GM21723 (cell line): Measurements from ENCODE around the gene APCDD1.
A peak's percentile ranks its signal among the peaks of the same experiment; 100 is the strongest.

ENCODE experiments used
- ATAC-seq: cut with Tn5 transposase; IDR thresholded peaks from one replicate; pipeline ENCODE4 v1.9.1; 2021; ENCODE audit warnings: mild to moderate bottlenecking, moderate library complexity; ENCODE audit not compliant: unreplicated experiment

Gene APCDD1

GRCh38 chr18:10431680-10432079 lies 22.8 kb upstream of the APCDD1 start:
- ATAC-seq = no peak

GRCh38 chr18:10432781-10433180 lies 21.7 kb upstream of the APCDD1 start:
- no peak for ATAC-seq

DNA sequence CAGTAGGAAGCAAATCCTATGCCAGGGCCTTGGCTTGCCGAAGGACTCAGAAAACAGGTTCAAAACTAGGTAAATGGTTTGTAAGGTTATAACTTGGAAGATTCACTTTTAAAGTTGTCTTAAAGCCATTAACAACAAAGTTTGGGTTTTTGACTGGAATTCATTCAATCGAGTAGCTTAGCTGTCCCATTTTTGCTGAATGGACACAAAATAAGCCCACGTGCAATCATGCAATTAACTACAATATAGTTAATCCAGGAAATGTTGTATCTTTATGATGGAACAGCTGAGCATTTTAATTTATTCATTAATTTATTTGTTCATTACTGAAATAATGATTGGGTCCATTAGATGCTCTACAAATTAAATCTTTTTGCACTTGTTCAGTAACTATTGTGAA lies 18.3 kb upstream of the APCDD1 start:
- no peak for ATAC-seq

- ATAC-seq = peak; percentile 66
Observed at GRCh38 chr18:10437837-10438236, 16.6 kb upstream of the APCDD1 start.

- ATAC-seq = no peak
Observed at GRCh38 chr18:10439898-10440297, 14.5 kb upstream of the APCDD1 start.

GRCh38 chr18:10440884-10441283 lies 13.6 kb upstream of the APCDD1 start:
- no peak for ATAC-seq

GRCh38 chr18:10441472-10441871 lies 13.0 kb upstream of the APCDD1 start:
- no peak for ATAC-seq

GRCh38 chr18:10442551-10442971 lies 11.9 kb upstream of the APCDD1 start:
- ATAC-seq = no peak

DNA sequence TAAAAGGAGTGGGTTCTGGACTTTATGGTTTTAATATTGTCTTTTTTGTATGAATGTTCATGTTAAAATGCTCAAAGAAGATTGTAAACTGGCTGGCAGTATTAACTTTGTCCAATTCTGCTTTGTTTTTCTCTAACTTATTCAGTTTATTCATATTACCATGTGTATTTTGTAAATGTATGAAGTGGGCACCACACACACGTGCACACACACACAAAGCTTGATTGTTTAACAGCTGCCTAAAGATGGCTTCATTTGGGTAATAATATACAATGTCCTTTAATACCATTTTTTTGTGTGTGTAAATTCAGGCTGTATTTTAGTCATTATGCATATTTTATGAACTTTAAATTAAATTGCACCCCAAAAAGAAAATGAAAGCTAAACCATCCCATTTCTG lies 11.4 kb upstream of the APCDD1 start:
- no peak for ATAC-seq

GRCh38 chr18:10444314-10445006 lies 10.0 kb upstream of the APCDD1 start:
- no peak for ATAC-seq

DNA sequence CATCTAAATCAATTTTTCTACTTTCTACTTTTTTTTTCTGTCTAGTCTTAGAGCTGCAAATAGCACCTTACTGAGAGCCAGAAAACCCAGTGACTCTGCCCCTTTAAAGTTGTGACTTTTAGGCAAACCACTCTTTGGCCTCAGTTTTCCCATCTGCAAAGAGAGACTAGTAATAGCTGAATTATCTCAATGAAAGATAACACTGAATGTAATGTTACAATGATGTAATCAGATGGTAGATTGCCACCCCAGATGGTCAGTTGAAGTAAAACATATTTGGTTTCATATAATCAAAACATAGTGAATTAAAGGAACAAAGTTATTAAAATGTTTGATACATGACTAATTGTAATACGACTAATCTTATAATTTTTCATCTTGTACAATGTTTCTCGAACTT lies 5.0 kb upstream of the APCDD1 start:
- no peak for ATAC-seq

- no peak for ATAC-seq
Observed at GRCh38 chr18:10450986-10451385, 3.4 kb upstream of the APCDD1 start.

DNA sequence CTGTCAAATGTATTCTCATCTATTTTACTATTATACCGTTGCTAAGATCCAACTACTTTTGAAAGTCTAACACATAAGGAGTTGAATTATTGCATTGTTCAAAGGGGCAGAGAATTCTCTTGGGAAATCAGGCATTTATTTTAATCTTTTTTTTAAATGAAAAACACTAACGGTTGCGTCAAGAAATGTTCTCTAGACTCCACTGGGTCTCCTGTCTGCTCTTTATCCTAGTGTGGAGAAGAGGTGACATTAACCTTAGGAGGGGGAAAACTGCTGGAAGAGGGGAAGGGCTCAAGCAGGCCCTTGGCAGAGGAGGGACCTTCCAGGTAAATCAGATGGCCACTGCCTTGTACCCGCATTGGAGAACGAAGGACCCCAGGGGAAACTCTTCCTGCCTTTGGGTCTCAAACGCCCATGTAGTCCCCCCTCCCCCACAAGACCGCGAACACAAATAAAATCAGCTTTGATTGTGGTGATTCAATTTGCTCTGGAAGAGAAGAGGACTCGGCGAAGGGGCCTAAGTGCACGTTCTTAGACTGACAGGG lies 1.1 kb upstream of the APCDD1 start:
- ATAC-seq = no peak

DNA sequence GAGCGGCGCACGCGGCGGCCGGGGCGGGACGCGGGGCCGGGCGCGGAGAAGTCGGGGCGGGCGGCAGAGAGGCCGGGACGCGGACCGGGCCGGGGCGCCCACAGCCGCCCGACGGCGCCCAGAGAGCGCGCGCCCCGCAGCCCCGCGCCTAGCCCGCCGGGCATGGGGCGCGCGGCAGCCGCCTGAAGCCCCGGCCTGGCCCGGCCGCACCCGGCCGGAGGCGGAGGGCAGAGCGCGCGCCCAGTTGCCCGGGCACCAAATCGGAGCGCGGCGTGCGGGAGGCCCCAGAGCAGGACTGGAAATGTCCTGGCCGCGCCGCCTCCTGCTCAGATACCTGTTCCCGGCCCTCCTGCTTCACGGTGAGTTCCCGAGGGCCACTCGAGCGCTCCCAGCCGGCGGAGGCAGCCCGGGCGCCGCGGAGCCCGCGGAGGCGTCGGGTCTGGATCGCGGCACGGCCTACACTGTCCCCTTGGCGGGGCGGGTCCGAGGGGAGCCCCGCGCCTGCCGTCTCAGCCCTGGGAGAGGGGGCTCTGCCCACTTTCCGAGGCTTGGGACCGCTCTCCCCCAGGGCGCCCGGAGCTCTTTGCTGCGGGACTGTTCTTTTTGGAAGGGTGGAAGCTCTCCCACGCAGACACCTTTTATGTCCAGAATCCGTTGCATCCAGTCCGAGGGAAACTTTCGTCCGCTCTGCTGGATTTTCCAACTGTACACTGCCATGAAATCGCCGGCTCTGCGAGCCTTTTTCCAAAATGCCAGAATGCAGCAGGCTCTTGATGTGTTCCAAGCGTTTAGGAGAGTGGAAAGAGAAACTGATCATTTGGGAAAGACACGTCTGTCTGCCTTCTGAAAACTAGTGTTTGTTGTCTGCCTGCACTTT lies 484 bp downstream of the APCDD1 start:
- ATAC-seq = no peak

- ATAC-seq = no peak
Observed at GRCh38 chr18:10455726-10456453, 1.5 kb downstream of the APCDD1 start.

GRCh38 chr18:10456718-10457117 lies 2.3 kb downstream of the APCDD1 start:
- no peak for ATAC-seq

GRCh38 chr18:10457128-10457527 lies 2.7 kb downstream of the APCDD1 start:
- no peak for ATAC-seq

GRCh38 chr18:10457767-10458166 lies 3.3 kb downstream of the APCDD1 start:
- no peak for ATAC-seq

- no peak for ATAC-seq
Observed at GRCh38 chr18:10458691-10459090, 4.3 kb downstream of the APCDD1 start.

DNA sequence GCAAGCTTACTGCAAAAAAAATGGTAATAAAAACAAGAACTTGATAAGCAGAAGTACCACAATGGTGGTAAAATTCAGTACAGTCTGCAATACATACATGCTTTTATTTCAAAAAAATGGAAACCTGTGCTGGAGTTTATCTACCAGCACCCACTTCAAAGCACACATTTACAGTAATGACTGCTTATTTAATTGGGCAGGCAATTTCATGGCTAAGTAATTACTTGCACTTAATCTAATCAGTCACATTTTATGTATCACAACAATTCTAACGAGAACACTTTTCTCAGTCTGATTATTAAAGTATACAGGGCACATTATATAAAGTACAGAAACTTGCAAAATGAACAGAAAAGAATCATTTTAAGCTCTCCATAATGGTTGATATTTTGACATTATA lies 5.2 kb downstream of the APCDD1 start:
- ATAC-seq = no peak

DNA sequence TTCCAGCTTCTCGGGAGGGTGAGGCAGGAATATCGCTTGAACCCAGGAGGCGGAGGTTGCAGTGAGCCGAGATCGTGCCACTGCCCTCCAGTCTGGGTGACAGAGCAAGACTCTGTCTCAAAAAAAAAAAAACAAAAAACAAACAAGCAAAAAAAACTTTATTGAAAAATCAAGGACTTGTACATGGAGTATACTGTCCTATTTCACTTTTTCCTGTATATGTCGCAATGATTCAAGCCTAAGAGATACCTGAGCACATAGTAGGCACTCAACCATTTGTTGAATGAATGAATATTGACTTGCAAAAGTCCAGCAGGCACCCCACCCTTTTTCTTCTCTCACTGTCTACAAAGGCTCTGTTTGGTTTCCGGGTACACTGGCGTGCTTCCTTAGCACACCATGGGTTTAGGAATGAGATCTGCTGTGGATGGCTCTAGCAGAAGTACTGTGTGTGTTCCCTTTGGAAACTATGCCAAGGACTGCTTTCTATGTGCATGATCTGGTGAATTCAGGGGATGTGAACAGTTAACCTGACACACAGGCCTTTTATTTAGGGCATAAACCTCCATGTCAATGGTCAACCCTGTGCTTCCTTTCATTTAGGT lies 6.1 kb downstream of the APCDD1 start:
- no peak for ATAC-seq
